Right ventricle myocardium inferior (tissue), 1 donor: ENCODE data around the gene LRRC3C. TPM values are rescaled to one million over a fixed set of nuclear protein-coding genes. Genes with fewer than 3 reads are reported as not detected.
A peak's percentile ranks its signal among the peaks of the same experiment; 100 is the strongest.
"Not testable (repeated sequence)": the region's sequence is repeated elsewhere in the genome, so short reads cannot be mapped to it uniquely, and the experiment has no call there.

Experiments
- ATAC-seq: fragments of 200-7000 bp; cut with Tn5 transposase; one replicate; pipeline ENCODE4 v1.9.1; 2020; ENCODE audit warnings: mild to moderate bottlenecking, moderate library complexity
- DNase-seq: peaks from one replicate; pipeline ENCODE4 v3.0.0; 2021; ENCODE audit errors: missing footprints
- intact Hi-C: fragments of 100-400 bp; cut with DNase I; formaldehyde crosslinking; loops from one replicate; pipeline ENCODE4 v1.11.0; 2022
- long read RNA-seq: library from polyadenylated mRNA; unstranded; transcript quantifications from one replicate; pipeline ENCODE4 v2.0.0, GENCODE V29; 2021
- total RNA-seq: library from RNA; stranded (reverse); fragmentation: NEBNext Ultra II Directional; extraction: Animal tissue kit (Norgen Biotek cat#: 25700); gene quantifications from one replicate; pipeline ENCODE4 v1.2.1, GENCODE V29; 2021
- donor health status: DM: no; HTN: yes; CAD: no; lungs with severe emphysema.

LRRC3C gene
- not detected for total RNA-seq
- long read RNA-seq: 0 reads

GRCh38 chr17:39927101-39927928, at the start of gene LRRC3C, which contains the start of gene ORMDL3:
TSS of gene LRRC3C (plus strand) at chr17:39927732. CDS start at chr17:39941524, 13,792 bp downstream.
TSS of gene ORMDL3 (minus strand) at chr17:39927601. CDS start at chr17:39924203, 3,398 bp downstream.
- intact Hi-C loops: no loop called here
- DNase-seq (peak; percentile 96), ATAC-seq (peak; percentile 92)

GRCh38 chr17:39886102-39886501, 41.4 kb upstream of the LRRC3C start:
- DNase-seq, ATAC-seq, intact Hi-C loops: not testable (repeated sequence)

- ATAC-seq: no peak
- no peak for DNase-seq
- intact Hi-C loops: no loop called here
Measured at GRCh38 chr17:39887078-39887477, 40.5 kb upstream of the LRRC3C start.

- intact Hi-C loops: no loop called here
- no peak for ATAC-seq
- no peak for DNase-seq
Measured at GRCh38 chr17:39889200-39889599, 38.3 kb upstream of the LRRC3C start.

GRCh38 chr17:39894681-39895376, 32.7 kb upstream of the LRRC3C start:
- no peak for ATAC-seq
- no peak for DNase-seq
- intact Hi-C loops: no loop called here

GRCh38 chr17:39898088-39898487, 29.4 kb upstream of the LRRC3C start:
- no peak for DNase-seq
- ATAC-seq: no peak
- intact Hi-C loops: no loop called here

GRCh38 chr17:39899215-39899614, 28.3 kb upstream of the LRRC3C start:
- no peak for DNase-seq
- ATAC-seq: no peak
- intact Hi-C loops: no loop called here

GRCh38 chr17:39902027-39902426, 25.5 kb upstream of the LRRC3C start:
- intact Hi-C loops, ATAC-seq: not testable (repeated sequence)

GRCh38 chr17:39903158-39903884, 24.2 kb upstream of the LRRC3C start:
- DNase-seq (no peak), ATAC-seq (no peak)
- intact Hi-C loops: no loop called here

More at GRCh38 chr17:39902027-39902426, 25.5 kb upstream of the LRRC3C start:
- not testable (repeated sequence) for DNase-seq

GRCh38 chr17:39904990-39905288, 22.6 kb upstream of the LRRC3C start:
- no peak for DNase-seq
- no peak for ATAC-seq
- intact Hi-C loops: no loop called here

GRCh38 chr17:39908789-39909352, 18.7 kb upstream of the LRRC3C start:
- intact Hi-C loops: no loop called here
- ATAC-seq (no peak), DNase-seq (no peak)

- ATAC-seq: no peak
- intact Hi-C loops: no loop called here
Measured at GRCh38 chr17:39913989-39914388, 13.5 kb upstream of the LRRC3C start.

GRCh38 chr17:39915559-39915958, 12.0 kb upstream of the LRRC3C start:
- ATAC-seq (no peak), DNase-seq (no peak)
- intact Hi-C loops: no loop called here

More at GRCh38 chr17:39913989-39914388, 13.5 kb upstream of the LRRC3C start:
- DNase-seq: no peak

GRCh38 chr17:39916918-39917317, 10.6 kb upstream of the LRRC3C start:
- DNase-seq (no peak), ATAC-seq (no peak)
- intact Hi-C loops: no loop called here

GRCh38 chr17:39919087-39919683, 8.3 kb upstream of the LRRC3C start:
- DNase-seq (no peak), ATAC-seq (no peak)
- intact Hi-C loops: no loop called here

- intact Hi-C loops: no loop called here
- ATAC-seq: no peak
Measured at GRCh38 chr17:39920218-39921210, 7.0 kb upstream of the LRRC3C start.

GRCh38 chr17:39921323-39921722, 6.2 kb upstream of the LRRC3C start:
- no peak for DNase-seq
- ATAC-seq: no peak
- intact Hi-C loops: no loop called here

More at GRCh38 chr17:39920218-39921210, 7.0 kb upstream of the LRRC3C start:
- DNase-seq: no peak

GRCh38 chr17:39922006-39922405, 5.5 kb upstream of the LRRC3C start:
- DNase-seq: no peak
- no peak for ATAC-seq
- intact Hi-C loops: no loop called here
